ENCODE measurements around the gene AP4E1.
"Not testable (repeated sequence)": the region's sequence is repeated elsewhere in the genome, so short reads cannot be mapped to it uniquely, and the experiment has no call there.

AP4E1 gene

GRCh38 chr15:51016615-51017014 lies 108.1 kb downstream of the AP4E1 start:
- Mint-ChIP-seq H3K4me3 (no peak overlapping the region), H3K27me3 (no peaks in the 10 kb centered on the region), H3K9me3 (peaks cover 6% of the 10 kb centered on the region), H3K27ac (ENCODE audit: low read depth) (no peak overlapping the region), H3K4me1 (no peaks in the 10 kb centered on the region), H3K36me3 (ENCODE audit: insufficient read depth) (no peaks in the 10 kb centered on the region)
- no peak for DNase-seq (ENCODE audit: low spot score in 2 of 2)
- ATAC-seq (replicated peaks; ENCODE audit: extremely low read depth, poor library complexity, severe bottlenecking) = no peak

- H3K27ac Mint-ChIP-seq (ENCODE audit: low read depth) = no peak overlapping the region
- no peaks in the 10 kb centered on the region for H3K4me1 Mint-ChIP-seq
- ATAC-seq (replicated peaks; ENCODE audit: extremely low read depth, poor library complexity, severe bottlenecking) (no peak), DNase-seq (ENCODE audit: low spot score in 2 of 2) (no peak)
- no peaks in the 10 kb centered on the region for H3K27me3 Mint-ChIP-seq
- H3K4me3 Mint-ChIP-seq = no peak overlapping the region
- H3K9me3 Mint-ChIP-seq = peaks cover 6% of the 10 kb centered on the region
- H3K36me3 Mint-ChIP-seq (ENCODE audit: insufficient read depth) = peaks cover 2% of the 10 kb centered on the region
Observed at GRCh38 chr15:51022206-51022605, 113.7 kb downstream of the AP4E1 start.

DNA sequence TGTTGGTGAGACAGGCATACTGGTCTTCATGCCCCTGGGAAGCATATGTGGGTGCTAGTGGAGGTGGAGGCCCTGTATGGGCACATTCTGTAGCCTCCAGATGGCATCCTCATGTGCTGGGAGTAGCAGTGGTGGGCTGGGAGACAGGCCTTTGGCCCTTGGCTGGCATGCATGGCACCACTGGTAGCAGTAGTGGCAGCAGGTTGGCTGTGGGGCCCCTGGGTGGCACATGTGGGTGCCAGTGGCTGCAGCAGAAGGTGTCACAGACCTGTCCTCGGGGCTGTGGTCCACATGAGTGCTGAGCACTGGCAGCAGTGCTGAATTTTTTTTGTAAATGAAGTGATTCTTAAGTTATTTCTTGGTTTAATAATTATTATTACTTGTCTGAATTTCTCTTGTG lies 115.0 kb downstream of the AP4E1 start:
- Mint-ChIP-seq H3K4me1 (no peaks in the 10 kb centered on the region), H3K27ac (ENCODE audit: low read depth) (no peak overlapping the region), H3K36me3 (ENCODE audit: insufficient read depth) (peaks cover 2% of the 10 kb centered on the region), H3K27me3 (no peaks in the 10 kb centered on the region), H3K4me3 (no peak overlapping the region), H3K9me3 (peaks cover 6% of the 10 kb centered on the region)
- ATAC-seq (replicated peaks; ENCODE audit: extremely low read depth, poor library complexity, severe bottlenecking) (no peak), DNase-seq (ENCODE audit: low spot score in 2 of 2) (no peak)

GRCh38 chr15:51024735-51025453 lies 116.4 kb downstream of the AP4E1 start:
- peaks cover 2% of the 10 kb centered on the region for H3K9me3 Mint-ChIP-seq
- H3K36me3 Mint-ChIP-seq (ENCODE audit: insufficient read depth) = peaks cover 2% of the 10 kb centered on the region
- DNase-seq (ENCODE audit: low spot score in 2 of 2) (no peak), ATAC-seq (replicated peaks; ENCODE audit: extremely low read depth, poor library complexity, severe bottlenecking) (no peak)
- no peak overlapping the region for H3K4me3 Mint-ChIP-seq
- H3K27me3 Mint-ChIP-seq = no peaks in the 10 kb centered on the region
- no peaks in the 10 kb centered on the region for H3K4me1 Mint-ChIP-seq
- no peak overlapping the region for H3K27ac Mint-ChIP-seq (ENCODE audit: low read depth)

DNA sequence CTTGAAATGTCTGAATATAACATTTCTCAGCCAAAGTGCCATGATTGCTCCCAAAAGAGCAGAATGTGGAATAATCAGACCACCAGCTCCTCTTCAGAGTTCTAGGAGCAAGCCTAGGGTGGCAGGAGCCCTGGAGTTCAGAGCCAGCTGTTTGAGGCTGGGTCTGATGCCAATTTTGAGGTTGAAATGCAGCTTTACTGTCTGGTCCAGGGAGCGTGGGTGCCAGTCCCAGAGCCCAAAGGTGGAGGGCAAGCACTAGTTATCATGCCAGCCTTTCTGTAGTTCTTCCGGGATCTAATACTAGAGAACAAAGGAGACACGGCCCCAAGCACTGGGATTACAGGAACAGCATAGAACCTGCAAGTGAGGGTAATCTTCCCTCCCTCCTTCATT lies 117.0 kb downstream of the AP4E1 start:
- Mint-ChIP-seq H3K36me3 (ENCODE audit: insufficient read depth) (peaks cover 2% of the 10 kb centered on the region), H3K9me3 (no peaks in the 10 kb centered on the region), H3K4me1 (no peaks in the 10 kb centered on the region), H3K27ac (ENCODE audit: low read depth) (no peak overlapping the region), H3K27me3 (no peaks in the 10 kb centered on the region), H3K4me3 (no peak overlapping the region)
- DNase-seq (ENCODE audit: low spot score in 2 of 2) = no peak
- no peak for ATAC-seq (replicated peaks; ENCODE audit: extremely low read depth, poor library complexity, severe bottlenecking)

DNA sequence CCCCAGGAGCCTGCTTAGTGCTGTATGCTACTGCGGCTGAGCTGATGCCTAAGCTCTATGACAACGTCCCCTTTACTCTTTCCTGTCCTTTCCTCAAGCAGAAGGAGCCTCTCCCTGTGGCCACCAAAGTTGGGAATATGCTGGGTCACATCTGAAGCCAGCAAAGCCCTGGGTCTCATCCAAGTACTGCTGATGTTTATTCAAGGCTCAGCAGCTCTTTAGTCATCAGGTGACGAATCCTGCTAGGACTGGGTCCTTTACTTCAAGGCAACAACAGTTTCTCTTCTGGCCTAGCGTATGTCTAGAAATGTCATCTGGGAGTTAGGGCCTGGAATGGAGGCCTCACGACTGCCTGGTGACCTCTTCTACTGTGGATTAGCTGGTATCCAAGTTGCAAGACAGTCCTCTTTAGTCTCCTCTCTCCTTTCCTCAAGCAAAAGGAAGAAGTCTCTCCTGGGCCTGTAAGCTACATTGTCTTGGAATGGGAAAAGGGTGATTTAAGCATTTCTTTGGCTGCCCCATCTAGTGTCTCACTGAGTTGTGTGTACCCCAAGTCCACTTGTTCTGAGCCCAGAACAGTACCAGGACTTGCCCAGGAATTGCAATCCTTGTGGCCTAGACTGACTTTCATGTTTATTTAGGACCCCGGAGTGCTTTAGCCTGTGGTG lies 122.3 kb downstream of the AP4E1 start:
- DNase-seq (ENCODE audit: low spot score in 2 of 2) (no peak), ATAC-seq (replicated peaks; ENCODE audit: extremely low read depth, poor library complexity, severe bottlenecking) (no peak)
- peaks cover 2% of the 10 kb centered on the region for H3K36me3 Mint-ChIP-seq (ENCODE audit: insufficient read depth)
- no peak overlapping the region for H3K4me3 Mint-ChIP-seq
- no peak overlapping the region for H3K27ac Mint-ChIP-seq (ENCODE audit: low read depth)
- H3K27me3 Mint-ChIP-seq = no peaks in the 10 kb centered on the region
- no peaks in the 10 kb centered on the region for H3K9me3 Mint-ChIP-seq
- no peaks in the 10 kb centered on the region for H3K4me1 Mint-ChIP-seq

DNA sequence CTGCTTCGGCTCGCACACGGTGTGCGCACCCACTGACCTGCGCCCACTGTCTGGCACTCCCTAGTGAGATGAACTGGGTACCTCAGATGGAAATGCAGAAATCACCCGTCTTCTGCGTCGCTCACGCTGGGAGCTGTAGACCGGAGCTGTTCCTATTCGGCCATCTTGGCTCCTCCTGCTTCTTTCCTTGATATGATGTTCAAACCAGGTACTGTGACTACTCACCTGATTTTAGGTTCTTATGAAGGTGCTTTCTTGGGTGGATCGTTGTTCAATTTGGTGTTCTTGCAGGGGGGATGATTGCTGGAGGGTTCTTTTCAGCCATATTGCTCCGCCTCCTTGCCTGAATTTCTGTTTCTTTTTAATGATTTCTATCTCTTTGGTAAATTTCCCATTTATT lies 129.0 kb downstream of the AP4E1 start:
- DNase-seq (ENCODE audit: low spot score in 2 of 2); H3K36me3 Mint-ChIP-seq (ENCODE audit: insufficient read depth); H3K27ac Mint-ChIP-seq (ENCODE audit: low read depth); H3K4me3 Mint-ChIP-seq; ATAC-seq (replicated peaks; ENCODE audit: extremely low read depth, poor library complexity, severe bottlenecking); H3K4me1 Mint-ChIP-seq; H3K9me3 Mint-ChIP-seq; H3K27me3 Mint-ChIP-seq: not testable (repeated sequence)

- Mint-ChIP-seq H3K27ac (ENCODE audit: low read depth) (no peak overlapping the region), H3K4me3 (no peak overlapping the region), H3K9me3 (no peaks in the 10 kb centered on the region), H3K4me1 (no peaks in the 10 kb centered on the region), H3K27me3 (no peaks in the 10 kb centered on the region), H3K36me3 (ENCODE audit: insufficient read depth) (no peaks in the 10 kb centered on the region)
- ATAC-seq (replicated peaks; ENCODE audit: extremely low read depth, poor library complexity, severe bottlenecking) (no peak), DNase-seq (ENCODE audit: low spot score in 2 of 2) (no peak)
Observed at GRCh38 chr15:51038162-51038973, 129.9 kb downstream of the AP4E1 start.

GRCh38 chr15:51038974-51039319 lies 130.5 kb downstream of the AP4E1 start:
- H3K36me3 Mint-ChIP-seq (ENCODE audit: insufficient read depth) = no peaks in the 10 kb centered on the region
- H3K4me3 Mint-ChIP-seq = no peak overlapping the region
- ATAC-seq (replicated peaks; ENCODE audit: extremely low read depth, poor library complexity, severe bottlenecking) = no peak
- no peaks in the 10 kb centered on the region for H3K9me3 Mint-ChIP-seq
- H3K27me3 Mint-ChIP-seq = no peaks in the 10 kb centered on the region
- no peak for DNase-seq (ENCODE audit: low spot score in 2 of 2)
- no peaks in the 10 kb centered on the region for H3K4me1 Mint-ChIP-seq
- no peak overlapping the region for H3K27ac Mint-ChIP-seq (ENCODE audit: low read depth)

- ATAC-seq (replicated peaks; ENCODE audit: extremely low read depth, poor library complexity, severe bottlenecking) (no peak), DNase-seq (ENCODE audit: low spot score in 2 of 2) (no peak)
- Mint-ChIP-seq H3K27ac (ENCODE audit: low read depth) (no peak overlapping the region), H3K36me3 (ENCODE audit: insufficient read depth) (no peaks in the 10 kb centered on the region), H3K4me3 (no peak overlapping the region), H3K9me3 (no peaks in the 10 kb centered on the region), H3K27me3 (peaks cover 19% of the 10 kb centered on the region), H3K4me1 (no peaks in the 10 kb centered on the region)
Observed at GRCh38 chr15:51044037-51044727, 135.7 kb downstream of the AP4E1 start.

DNA sequence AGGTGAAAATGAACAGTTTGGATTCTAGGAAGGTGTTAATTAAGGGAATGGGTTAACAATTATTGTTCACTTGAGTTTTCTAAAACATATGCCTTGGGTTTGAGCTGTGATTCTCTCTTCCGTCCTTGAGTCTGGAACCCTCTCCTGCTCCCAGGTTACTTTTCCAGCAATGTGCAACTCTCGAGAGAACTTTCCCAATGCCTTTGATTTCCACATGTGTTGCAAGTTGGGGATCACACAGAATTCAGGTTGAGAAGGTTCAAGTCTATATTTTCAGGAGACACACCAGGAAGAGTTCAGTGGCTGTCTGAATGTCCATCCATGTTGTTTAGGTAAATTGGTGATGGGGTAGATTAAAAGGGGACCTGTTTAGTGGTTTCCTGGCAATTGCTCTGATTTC lies 137.5 kb downstream of the AP4E1 start:
- Mint-ChIP-seq H3K27me3 (peaks cover 28% of the 10 kb centered on the region), H3K4me3 (no peak overlapping the region), H3K4me1 (no peaks in the 10 kb centered on the region), H3K36me3 (ENCODE audit: insufficient read depth) (no peaks in the 10 kb centered on the region), H3K9me3 (no peaks in the 10 kb centered on the region), H3K27ac (ENCODE audit: low read depth) (no peak overlapping the region)
- DNase-seq (ENCODE audit: low spot score in 2 of 2) (no peak), ATAC-seq (replicated peaks; ENCODE audit: extremely low read depth, poor library complexity, severe bottlenecking) (no peak)

GRCh38 chr15:51046799-51047449 lies 138.4 kb downstream of the AP4E1 start:
- ATAC-seq (replicated peaks; ENCODE audit: extremely low read depth, poor library complexity, severe bottlenecking) (no peak), DNase-seq (ENCODE audit: low spot score in 2 of 2) (no peak)
- Mint-ChIP-seq H3K4me3 (no peak overlapping the region), H3K36me3 (ENCODE audit: insufficient read depth) (no peaks in the 10 kb centered on the region), H3K4me1 (no peaks in the 10 kb centered on the region), H3K9me3 (no peaks in the 10 kb centered on the region), H3K27me3 (peaks cover 37% of the 10 kb centered on the region), H3K27ac (ENCODE audit: low read depth) (no peak overlapping the region)

Data from central memory CD8-positive, alpha-beta T cell (primary cell).